ENCODE data around the gene NLN.

The NLN gene

GRCh38 chr5:65831276-65831675 is 109.3 kb downstream of the NLN start:
- H3K9ac ChIP-seq (ENCODE audit: low read length): no peak overlapping the region
- H3K9me2 ChIP-seq (replicated peaks; ENCODE audit: insufficient read depth, low read length): no peaks in the 10 kb centered on the region
- H3K4me2 ChIP-seq (ENCODE audit: low read depth, low read length): no peak overlapping the region
- no peak for DNase-seq
- H3K27me3 ChIP-seq (replicated peaks; ENCODE audit: insufficient read depth, low read length): no peaks in the 10 kb centered on the region
- no peaks in the 10 kb centered on the region for H3K36me3 ChIP-seq (replicated peaks; ENCODE audit: insufficient read depth, low read length)
- H3K4me1 ChIP-seq (ENCODE audit: low read length): peaks cover 4% of the 10 kb centered on the region
- no peaks in the 10 kb centered on the region for H3K79me2 ChIP-seq (ENCODE audit: low read length)
- no peaks in the 10 kb centered on the region for H4K20me1 ChIP-seq (ENCODE audit: insufficient read depth, low read length)
- no peak overlapping the region for H3K4me3 ChIP-seq (ENCODE audit: low read length)
- H3F3A ChIP-seq (ENCODE audit: insufficient read depth, low read length): no peaks in the 10 kb centered on the region
- no peaks in the 10 kb centered on the region for H3K9me3 ChIP-seq (replicated peaks; ENCODE audit: insufficient read depth, low read length)
- H2AFZ ChIP-seq (ENCODE audit: low read length): no peak overlapping the region
- TF ChIP-seq CTCF (IDR thresholded peaks at IDR 0.05; ENCODE audit: low read length) (no peak), EZH2phosphoT487 (IDR thresholded peaks at IDR 0.05; ENCODE audit: low read length) (no peak), EZH2 (optimal IDR thresholded peaks at IDR 0.05; ENCODE audit: low read depth, low read length) (no peak)
- no peak overlapping the region for H3K27ac ChIP-seq (ENCODE audit: low read length)

DNA sequence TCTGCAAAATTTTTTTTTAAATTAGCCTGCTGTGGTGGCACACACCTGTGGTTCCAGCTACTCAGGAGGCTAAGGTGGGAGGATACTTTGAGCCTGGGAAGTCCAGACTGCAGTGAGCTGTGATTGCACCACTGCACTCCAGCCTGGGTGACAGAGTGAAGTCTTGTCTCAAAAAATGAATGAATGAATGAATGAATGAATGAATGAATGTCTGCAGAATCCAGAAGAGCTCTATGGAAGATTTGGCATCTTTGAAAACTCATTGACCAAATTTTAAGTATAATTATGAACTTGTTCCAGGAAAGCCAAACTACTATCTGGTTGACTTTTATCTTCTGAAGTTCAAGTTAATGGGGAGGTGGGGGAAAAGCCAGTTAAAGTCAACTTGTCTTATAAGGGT is 110.1 kb downstream of the NLN start:
- H3K36me3 ChIP-seq (replicated peaks; ENCODE audit: insufficient read depth, low read length): no peaks in the 10 kb centered on the region
- H3K27me3 ChIP-seq (replicated peaks; ENCODE audit: insufficient read depth, low read length): no peaks in the 10 kb centered on the region
- H2AFZ ChIP-seq (ENCODE audit: low read length): no peak overlapping the region
- no peaks in the 10 kb centered on the region for H3F3A ChIP-seq (ENCODE audit: insufficient read depth, low read length)
- H3K9ac ChIP-seq (ENCODE audit: low read length): no peak overlapping the region
- no peak overlapping the region for H3K27ac ChIP-seq (ENCODE audit: low read length)
- no peaks in the 10 kb centered on the region for H3K4me1 ChIP-seq (ENCODE audit: low read length)
- no peaks in the 10 kb centered on the region for H4K20me1 ChIP-seq (ENCODE audit: insufficient read depth, low read length)
- no peak for DNase-seq
- no peaks in the 10 kb centered on the region for H3K9me3 ChIP-seq (replicated peaks; ENCODE audit: insufficient read depth, low read length)
- no peaks in the 10 kb centered on the region for H3K79me2 ChIP-seq (ENCODE audit: low read length)
- H3K4me2 ChIP-seq (ENCODE audit: low read depth, low read length): no peak overlapping the region
- H3K9me2 ChIP-seq (replicated peaks; ENCODE audit: insufficient read depth, low read length): no peaks in the 10 kb centered on the region
- H3K4me3 ChIP-seq (ENCODE audit: low read length): no peak overlapping the region
- TF ChIP-seq EZH2phosphoT487 (IDR thresholded peaks at IDR 0.05; ENCODE audit: low read length) (no peak), CTCF (IDR thresholded peaks at IDR 0.05; ENCODE audit: low read length) (no peak), EZH2 (optimal IDR thresholded peaks at IDR 0.05; ENCODE audit: low read depth, low read length) (no peak)

DNA sequence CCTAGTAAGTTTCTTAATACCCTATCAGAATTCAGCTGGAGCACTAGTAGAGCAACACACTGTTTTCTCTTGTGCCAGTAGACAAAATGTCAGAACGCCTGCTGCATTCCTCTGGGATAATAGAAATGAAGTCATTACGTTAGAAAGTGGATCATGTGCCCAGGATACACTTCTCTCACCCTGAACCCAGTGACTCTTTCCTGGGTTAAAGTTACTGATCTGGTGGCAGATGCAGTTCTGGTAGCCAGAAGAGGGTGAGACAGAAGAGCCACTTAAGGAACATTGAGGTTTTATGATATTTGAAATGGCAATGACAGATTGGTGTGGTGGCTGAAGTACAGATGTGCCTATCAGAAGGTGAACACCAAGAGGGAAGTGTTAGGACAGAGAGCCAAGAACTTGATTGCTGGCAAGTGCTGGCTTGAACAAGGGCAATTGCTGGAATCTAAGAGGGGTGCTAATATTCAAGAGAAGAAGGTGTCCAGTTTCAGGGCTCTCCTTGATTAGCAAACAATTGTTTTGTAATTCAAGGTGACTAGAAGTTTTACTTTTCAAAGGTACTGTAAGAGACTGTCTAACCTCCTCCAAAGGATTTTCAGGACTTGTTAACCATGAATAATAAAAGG is 110.7 kb downstream of the NLN start:
- Histone ChIP-seq H3K4me3 (ENCODE audit: low read length) (no peak overlapping the region), H4K20me1 (ENCODE audit: insufficient read depth, low read length) (no peaks in the 10 kb centered on the region), H3K36me3 (replicated peaks; ENCODE audit: insufficient read depth, low read length) (no peaks in the 10 kb centered on the region), H3K79me2 (ENCODE audit: low read length) (no peaks in the 10 kb centered on the region), H3K9ac (ENCODE audit: low read length) (no peak overlapping the region), H2AFZ (ENCODE audit: low read length) (no peak overlapping the region), H3K27me3 (replicated peaks; ENCODE audit: insufficient read depth, low read length) (no peaks in the 10 kb centered on the region), H3K4me1 (ENCODE audit: low read length) (no peaks in the 10 kb centered on the region), H3K27ac (ENCODE audit: low read length) (no peak overlapping the region), H3F3A (ENCODE audit: insufficient read depth, low read length) (no peaks in the 10 kb centered on the region), H3K9me2 (replicated peaks; ENCODE audit: insufficient read depth, low read length) (no peaks in the 10 kb centered on the region), H3K9me3 (replicated peaks; ENCODE audit: insufficient read depth, low read length) (no peaks in the 10 kb centered on the region), H3K4me2 (ENCODE audit: low read depth, low read length) (no peak overlapping the region)
- TF ChIP-seq CTCF (IDR thresholded peaks at IDR 0.05; ENCODE audit: low read length) (no peak), EZH2 (optimal IDR thresholded peaks at IDR 0.05; ENCODE audit: low read depth, low read length) (no peak), EZH2phosphoT487 (IDR thresholded peaks at IDR 0.05; ENCODE audit: low read length) (no peak)
- no peak for DNase-seq
